HepG2 (cell line): ENCODE measurements around the gene KMT2A. TPM values are rescaled to one million over a fixed set of nuclear protein-coding genes. Genes with fewer than 3 reads are reported as not detected.

Experiments
- CHCHD3 ChIP-seq: sonication (generic); formaldehyde crosslinking; IDR thresholded peaks from 2 replicates; pipeline ENCODE4 v1.8.0; 2022; ENCODE audit warnings: mild to moderate bottlenecking, missing genetic modification reagents, moderate library complexity
- FOXA3 ChIP-seq: IDR thresholded peaks from 2 replicates; pipeline ENCODE4 v1.6.1; 2016; ENCODE audit warnings: missing genetic modification reagents, missing compliant biosample characterization
- HHEX ChIP-seq: IDR thresholded peaks from 2 replicates; pipeline ENCODE4 v1.6.1; 2016; ENCODE audit warnings: control low read depth
- MAZ ChIP-seq, 2 experiments: sonication (generic) in 1 of 2; formaldehyde crosslinking in 1 of 2; IDR thresholded peaks; 2 replicates each; pipeline versions ENCODE4 v1.5.0 to v1.6.1; 2012 to 2020; ENCODE audit warnings: low read depth in 2 of 2, mild to moderate bottlenecking in 2 of 2, borderline replicate concordance in 1 of 2, improper control_type of control experiment in 1 of 2, low read length in 1 of 2, missing genetic modification reagents in 1 of 2, moderate library complexity in 1 of 2
- MED13 ChIP-seq: sonication (generic); formaldehyde crosslinking; IDR thresholded peaks from 2 replicates; pipeline ENCODE4 v1.5.0; 2020; ENCODE audit warnings: missing genetic modification reagents
- MIXL1 ChIP-seq: IDR thresholded peaks from 2 replicates; pipeline ENCODE4 v1.6.1; 2016
- NCOR1 ChIP-seq: fragments of 200-600 bp; sonication (generic); IDR thresholded peaks from 2 replicates; pipeline ENCODE4 v1.7.0; 2017; ENCODE audit warnings: antibody characterized with exemption, low read length, borderline replicate concordance
- NFRKB ChIP-seq: fragments of 450-650 bp; IDR thresholded peaks from 2 replicates; pipeline ENCODE4 v1.6.1; 2017
- SIN3A ChIP-seq: IDR thresholded peaks from 2 replicates; pipeline ENCODE4 v1.6.1; 2011; ENCODE audit warnings: low read depth, mild to moderate bottlenecking, control low read depth, low read length, borderline replicate concordance
- SMAD3 ChIP-seq: sonication (generic); formaldehyde crosslinking; IDR thresholded peaks from 2 replicates; pipeline ENCODE4 v1.4.0; 2020; ENCODE audit warnings: missing genetic modification reagents
- ZNF564 ChIP-seq: sonication (generic); formaldehyde crosslinking; IDR thresholded peaks from 2 replicates; pipeline ENCODE4 v1.8.1; 2023; ENCODE audit warnings: mild to moderate bottlenecking, missing genetic modification reagents
- ZNF652 ChIP-seq: IDR thresholded peaks from 2 replicates; pipeline ENCODE4 v1.6.1; 2016; ENCODE audit warnings: low read depth, borderline replicate concordance
- ZNF790 ChIP-seq: sonication (generic); formaldehyde crosslinking; IDR thresholded peaks from 2 replicates; pipeline ENCODE4 v1.8.0; 2022; ENCODE audit warnings: missing genetic modification reagents, mild to moderate bottlenecking, borderline replicate concordance
- ZSCAN29 ChIP-seq: sonication (generic); formaldehyde crosslinking; conservative IDR thresholded peaks from 2 replicates; pipeline ENCODE4 v1.4.0; 2020; ENCODE audit warnings: mild to moderate bottlenecking, missing genetic modification reagents
- polyA plus RNA-seq, 8 experiments: library from polyadenylated mRNA; depleted of rRNA in 3 of 8; stranded (reverse) in 7 of 8; unstranded in 1 of 8; fragments of >200 nt; fragmentation: Illumina TruSeq in 4 of 8; extraction: Trizol in 4 of 8; gene quantifications; 2 replicates each; pipeline versions ENCODE4 v1.2.1 to v1.2.3, GENCODE V29; 2011 to 2016; ENCODE audit warnings: low read depth in 4 of 8, missing spikeins in 1 of 8, mixed read lengths in 1 of 8; ENCODE audit not compliant: insufficient read depth in 1 of 8
- total RNA-seq, 5 experiments: library from RNA; depleted of rRNA; stranded (reverse); fragments of >200 nt; fragmentation: Illumina TruSeq; extraction: Trizol; gene quantifications; 2 replicates each; pipeline ENCODE4 v1.2.3, GENCODE V29; 2016; ENCODE audit warnings: low read depth in 1 of 5
- TF ChIP-seq, protein P1 (sequence below): sonication (generic); formaldehyde crosslinking; IDR thresholded peaks from 2 replicates; pipeline ENCODE4 v1.8.0; 2022; ENCODE audit warnings: missing genetic modification reagents, low read depth, mild to moderate bottlenecking, borderline replicate concordance
- TF ChIP-seq, protein P2 (sequence below): sonication (generic); formaldehyde crosslinking; IDR thresholded peaks from 2 replicates; pipeline ENCODE4 v1.5.0; 2020; ENCODE audit warnings: mild to moderate bottlenecking, missing genetic modification reagents
- TF ChIP-seq, protein P3 (sequence below): sonication (generic); formaldehyde crosslinking; IDR thresholded peaks from 2 replicates; pipeline ENCODE4 v1.5.0; 2020; ENCODE audit warnings: missing genetic modification reagents
- TF ChIP-seq, protein P4 (sequence below): sonication (generic); formaldehyde crosslinking; IDR thresholded peaks from 2 replicates; pipeline ENCODE4 v1.5.1; 2020; ENCODE audit warnings: mild to moderate bottlenecking, missing genetic modification reagents, borderline replicate concordance

The KMT2A gene
- total and polyA plus RNA-seq, 2 of the 13 experiments (the other 11 are each of a cell fraction or from before 2014, with no cell fraction given) = 12.4 to 20.0 TPM

DNA sequence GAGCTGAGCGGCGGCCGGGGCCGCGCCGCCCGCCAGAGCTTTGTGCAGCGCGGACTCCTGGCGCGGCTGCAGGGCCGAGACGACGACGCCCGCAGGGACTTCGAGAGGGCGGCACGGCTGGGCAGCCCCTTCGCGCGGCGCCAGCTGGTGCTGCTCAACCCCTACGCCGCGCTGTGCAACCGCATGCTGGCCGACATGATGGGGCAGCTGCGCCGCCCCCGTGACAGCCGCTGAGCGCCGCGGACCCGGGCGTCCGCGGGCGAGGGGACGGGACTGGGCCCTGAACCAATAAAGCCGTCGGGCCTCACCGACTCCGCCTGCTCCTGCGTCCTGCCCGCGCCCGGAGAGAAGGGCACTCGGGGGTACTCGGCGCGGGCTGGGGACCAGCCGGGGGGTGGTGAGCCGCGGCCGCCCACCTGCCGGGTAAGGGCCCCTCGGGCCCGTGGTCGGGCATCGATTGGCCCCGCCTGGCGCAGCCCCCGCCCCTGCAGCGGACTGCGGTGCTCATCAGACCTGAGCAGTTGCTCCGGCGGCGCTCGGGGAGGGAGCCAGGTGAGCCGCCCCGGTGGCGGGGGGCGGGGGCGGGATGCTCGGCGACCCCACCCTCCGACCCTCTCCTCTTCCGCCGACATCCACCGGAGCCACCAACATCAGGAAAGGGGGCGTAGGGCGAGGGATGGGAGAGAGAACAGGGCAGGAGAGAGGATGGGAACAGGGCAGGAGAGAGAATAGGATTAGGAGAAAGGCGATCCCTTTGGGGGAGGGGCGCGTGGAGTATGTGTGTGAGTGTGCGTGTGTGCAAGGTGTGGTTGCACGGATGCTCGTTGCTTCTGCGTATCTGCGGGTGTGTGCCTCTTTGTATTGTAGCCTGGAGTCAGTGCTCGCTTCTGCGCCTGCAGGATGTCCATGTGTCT lies 94.6 kb downstream of the KMT2A start, which contains the start of gene TMEM25 (continued):
- peak; percentile 88 for TF ChIP-seq MAZ (IDR thresholded peaks at IDR 0.05; ENCODE audit: borderline replicate concordance, low read depth, low read length)
- peak; percentile 71 for TF ChIP-seq MAZ (CRISPR knock-in tag; IDR thresholded peaks at IDR 0.05; ENCODE audit: low read depth)
- TF ChIP-seq, protein P1, sequence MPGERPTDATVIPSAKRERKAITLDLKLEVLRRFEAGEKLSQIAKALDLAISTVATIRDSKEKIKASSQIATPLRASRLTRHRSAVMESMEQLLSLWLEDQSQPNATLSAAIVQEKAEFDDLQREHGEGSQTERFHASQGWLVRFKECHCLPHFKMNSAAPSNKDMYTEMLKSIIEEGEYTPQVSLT (CRISPR knock-in tag) = no peak
- no peak for TF ChIP-seq HHEX
- TF ChIP-seq SMAD3 (CRISPR knock-in tag) = peak; percentile 63; the same call in 1 of the 2 replicates
- TF ChIP-seq ZNF790 = peak; percentile 94; the same call in 1 of the 2 replicates
- TF ChIP-seq CHCHD3 (CRISPR knock-in tag) = no peak
- TF ChIP-seq, protein P2, sequence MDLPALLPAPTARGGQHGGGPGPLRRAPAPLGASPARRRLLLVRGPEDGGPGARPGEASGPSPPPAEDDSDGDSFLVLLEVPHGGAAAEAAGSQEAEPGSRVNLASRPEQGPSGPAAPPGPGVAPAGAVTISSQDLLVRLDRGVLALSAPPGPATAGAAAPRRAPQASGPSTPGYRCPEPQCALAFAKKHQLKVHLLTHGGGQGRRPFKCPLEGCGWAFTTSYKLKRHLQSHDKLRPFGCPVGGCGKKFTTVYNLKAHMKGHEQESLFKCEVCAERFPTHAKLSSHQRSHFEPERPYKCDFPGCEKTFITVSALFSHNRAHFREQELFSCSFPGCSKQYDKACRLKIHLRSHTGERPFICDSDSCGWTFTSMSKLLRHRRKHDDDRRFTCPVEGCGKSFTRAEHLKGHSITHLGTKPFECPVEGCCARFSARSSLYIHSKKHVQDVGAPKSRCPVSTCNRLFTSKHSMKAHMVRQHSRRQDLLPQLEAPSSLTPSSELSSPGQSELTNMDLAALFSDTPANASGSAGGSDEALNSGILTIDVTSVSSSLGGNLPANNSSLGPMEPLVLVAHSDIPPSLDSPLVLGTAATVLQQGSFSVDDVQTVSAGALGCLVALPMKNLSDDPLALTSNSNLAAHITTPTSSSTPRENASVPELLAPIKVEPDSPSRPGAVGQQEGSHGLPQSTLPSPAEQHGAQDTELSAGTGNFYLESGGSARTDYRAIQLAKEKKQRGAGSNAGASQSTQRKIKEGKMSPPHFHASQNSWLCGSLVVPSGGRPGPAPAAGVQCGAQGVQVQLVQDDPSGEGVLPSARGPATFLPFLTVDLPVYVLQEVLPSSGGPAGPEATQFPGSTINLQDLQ = 0 out of 2 replicates have a peak, but pooled peaks have one; percentile 9
- TF ChIP-seq, protein P3, sequence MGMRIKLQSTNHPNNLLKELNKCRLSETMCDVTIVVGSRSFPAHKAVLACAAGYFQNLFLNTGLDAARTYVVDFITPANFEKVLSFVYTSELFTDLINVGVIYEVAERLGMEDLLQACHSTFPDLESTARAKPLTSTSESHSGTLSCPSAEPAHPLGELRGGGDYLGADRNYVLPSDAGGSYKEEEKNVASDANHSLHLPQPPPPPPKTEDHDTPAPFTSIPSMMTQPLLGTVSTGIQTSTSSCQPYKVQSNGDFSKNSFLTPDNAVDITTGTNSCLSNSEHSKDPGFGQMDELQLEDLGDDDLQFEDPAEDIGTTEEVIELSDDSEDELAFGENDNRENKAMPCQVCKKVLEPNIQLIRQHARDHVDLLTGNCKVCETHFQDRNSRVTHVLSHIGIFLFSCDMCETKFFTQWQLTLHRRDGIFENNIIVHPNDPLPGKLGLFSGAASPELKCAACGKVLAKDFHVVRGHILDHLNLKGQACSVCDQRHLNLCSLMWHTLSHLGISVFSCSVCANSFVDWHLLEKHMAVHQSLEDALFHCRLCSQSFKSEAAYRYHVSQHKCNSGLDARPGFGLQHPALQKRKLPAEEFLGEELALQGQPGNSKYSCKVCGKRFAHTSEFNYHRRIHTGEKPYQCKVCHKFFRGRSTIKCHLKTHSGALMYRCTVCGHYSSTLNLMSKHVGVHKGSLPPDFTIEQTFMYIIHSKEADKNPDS (CRISPR knock-in tag) = no peak; the same call in 1 of the 2 replicates
- no peak; the same call in 1 of the 2 replicates for TF ChIP-seq FOXA3 (CRISPR knock-in tag)
- no peak for TF ChIP-seq NCOR1
- TF ChIP-seq, protein P4, sequence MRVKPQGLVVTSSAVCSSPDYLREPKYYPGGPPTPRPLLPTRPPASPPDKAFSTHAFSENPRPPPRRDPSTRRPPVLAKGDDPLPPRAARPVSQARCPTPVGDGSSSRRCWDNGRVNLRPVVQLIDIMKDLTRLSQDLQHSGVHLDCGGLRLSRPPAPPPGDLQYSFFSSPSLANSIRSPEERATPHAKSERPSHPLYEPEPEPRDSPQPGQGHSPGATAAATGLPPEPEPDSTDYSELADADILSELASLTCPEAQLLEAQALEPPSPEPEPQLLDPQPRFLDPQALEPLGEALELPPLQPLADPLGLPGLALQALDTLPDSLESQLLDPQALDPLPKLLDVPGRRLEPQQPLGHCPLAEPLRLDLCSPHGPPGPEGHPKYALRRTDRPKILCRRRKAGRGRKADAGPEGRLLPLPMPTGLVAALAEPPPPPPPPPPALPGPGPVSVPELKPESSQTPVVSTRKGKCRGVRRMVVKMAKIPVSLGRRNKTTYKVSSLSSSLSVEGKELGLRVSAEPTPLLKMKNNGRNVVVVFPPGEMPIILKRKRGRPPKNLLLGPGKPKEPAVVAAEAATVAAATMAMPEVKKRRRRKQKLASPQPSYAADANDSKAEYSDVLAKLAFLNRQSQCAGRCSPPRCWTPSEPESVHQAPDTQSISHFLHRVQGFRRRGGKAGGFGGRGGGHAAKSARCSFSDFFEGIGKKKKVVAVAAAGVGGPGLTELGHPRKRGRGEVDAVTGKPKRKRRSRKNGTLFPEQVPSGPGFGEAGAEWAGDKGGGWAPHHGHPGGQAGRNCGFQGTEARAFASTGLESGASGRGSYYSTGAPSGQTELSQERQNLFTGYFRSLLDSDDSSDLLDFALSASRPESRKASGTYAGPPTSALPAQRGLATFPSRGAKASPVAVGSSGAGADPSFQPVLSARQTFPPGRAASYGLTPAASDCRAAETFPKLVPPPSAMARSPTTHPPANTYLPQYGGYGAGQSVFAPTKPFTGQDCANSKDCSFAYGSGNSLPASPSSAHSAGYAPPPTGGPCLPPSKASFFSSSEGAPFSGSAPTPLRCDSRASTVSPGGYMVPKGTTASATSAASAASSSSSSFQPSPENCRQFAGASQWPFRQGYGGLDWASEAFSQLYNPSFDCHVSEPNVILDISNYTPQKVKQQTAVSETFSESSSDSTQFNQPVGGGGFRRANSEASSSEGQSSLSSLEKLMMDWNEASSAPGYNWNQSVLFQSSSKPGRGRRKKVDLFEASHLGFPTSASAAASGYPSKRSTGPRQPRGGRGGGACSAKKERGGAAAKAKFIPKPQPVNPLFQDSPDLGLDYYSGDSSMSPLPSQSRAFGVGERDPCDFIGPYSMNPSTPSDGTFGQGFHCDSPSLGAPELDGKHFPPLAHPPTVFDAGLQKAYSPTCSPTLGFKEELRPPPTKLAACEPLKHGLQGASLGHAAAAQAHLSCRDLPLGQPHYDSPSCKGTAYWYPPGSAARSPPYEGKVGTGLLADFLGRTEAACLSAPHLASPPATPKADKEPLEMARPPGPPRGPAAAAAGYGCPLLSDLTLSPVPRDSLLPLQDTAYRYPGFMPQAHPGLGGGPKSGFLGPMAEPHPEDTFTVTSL = no peak
- TF ChIP-seq SIN3A = no peak
- no peak; the same call in 1 of the 2 replicates for TF ChIP-seq MIXL1 (CRISPR knock-in tag)
- no peak for TF ChIP-seq ZSCAN29
- TF ChIP-seq NFRKB = no peak
- TF ChIP-seq ZNF564 (CRISPR knock-in tag) = peak; percentile 74
- TF ChIP-seq MED13 (CRISPR knock-in tag) = peak; percentile 56; the same call in 1 of the 2 replicates
- no peak for TF ChIP-seq ZNF652
